ENCODE measurements around the gene CCNC. TPM values are rescaled to one million over a fixed set of nuclear protein-coding genes. Genes with fewer than 3 reads are reported as not detected.

The CCNC gene
- total RNA-seq, 1 donor from 2014 or later: 15.1 TPM

DNA sequence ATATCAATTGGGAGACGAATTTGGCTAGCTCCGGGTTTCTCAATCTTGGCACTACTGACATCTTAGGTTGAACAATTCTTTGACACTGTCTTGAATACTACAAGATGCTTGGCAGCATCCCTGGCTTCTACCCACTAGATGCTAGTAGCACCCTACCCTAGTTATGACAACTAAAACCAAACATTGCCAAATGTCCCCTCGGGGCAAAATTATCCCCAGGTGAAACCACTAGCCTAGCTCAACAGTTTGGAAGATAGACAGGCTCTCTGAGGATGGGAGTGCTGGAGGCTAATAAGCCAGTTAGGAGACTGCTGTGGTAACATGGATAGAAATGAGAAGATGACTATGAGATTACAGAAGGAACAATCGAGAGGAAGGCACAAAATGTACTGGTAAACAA lies 20.9 kb downstream of the CCNC start:
- Histone ChIP-seq H3K36me3 (peaks cover 91% of the 10 kb centered on the region), H3K27ac (replicated peaks) (no peak overlapping the region), H3K4me1 (peaks cover 6% of the 10 kb centered on the region), H3K27me3 (ENCODE audit: low read depth) (no peaks in the 10 kb centered on the region), H3K9me3 (replicated peaks) (no peaks in the 10 kb centered on the region), H3K4me3 (no peak overlapping the region)
- intact Hi-C loops (cut with micrococcal nuclease): no loop called here
- DNase-seq: no peak
- TF ChIP-seq, protein P1, sequence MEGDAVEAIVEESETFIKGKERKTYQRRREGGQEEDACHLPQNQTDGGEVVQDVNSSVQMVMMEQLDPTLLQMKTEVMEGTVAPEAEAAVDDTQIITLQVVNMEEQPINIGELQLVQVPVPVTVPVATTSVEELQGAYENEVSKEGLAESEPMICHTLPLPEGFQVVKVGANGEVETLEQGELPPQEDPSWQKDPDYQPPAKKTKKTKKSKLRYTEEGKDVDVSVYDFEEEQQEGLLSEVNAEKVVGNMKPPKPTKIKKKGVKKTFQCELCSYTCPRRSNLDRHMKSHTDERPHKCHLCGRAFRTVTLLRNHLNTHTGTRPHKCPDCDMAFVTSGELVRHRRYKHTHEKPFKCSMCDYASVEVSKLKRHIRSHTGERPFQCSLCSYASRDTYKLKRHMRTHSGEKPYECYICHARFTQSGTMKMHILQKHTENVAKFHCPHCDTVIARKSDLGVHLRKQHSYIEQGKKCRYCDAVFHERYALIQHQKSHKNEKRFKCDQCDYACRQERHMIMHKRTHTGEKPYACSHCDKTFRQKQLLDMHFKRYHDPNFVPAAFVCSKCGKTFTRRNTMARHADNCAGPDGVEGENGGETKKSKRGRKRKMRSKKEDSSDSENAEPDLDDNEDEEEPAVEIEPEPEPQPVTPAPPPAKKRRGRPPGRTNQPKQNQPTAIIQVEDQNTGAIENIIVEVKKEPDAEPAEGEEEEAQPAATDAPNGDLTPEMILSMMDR (IDR thresholded peaks at IDR 0.05; ENCODE audit: borderline replicate concordance): no peak

DNA sequence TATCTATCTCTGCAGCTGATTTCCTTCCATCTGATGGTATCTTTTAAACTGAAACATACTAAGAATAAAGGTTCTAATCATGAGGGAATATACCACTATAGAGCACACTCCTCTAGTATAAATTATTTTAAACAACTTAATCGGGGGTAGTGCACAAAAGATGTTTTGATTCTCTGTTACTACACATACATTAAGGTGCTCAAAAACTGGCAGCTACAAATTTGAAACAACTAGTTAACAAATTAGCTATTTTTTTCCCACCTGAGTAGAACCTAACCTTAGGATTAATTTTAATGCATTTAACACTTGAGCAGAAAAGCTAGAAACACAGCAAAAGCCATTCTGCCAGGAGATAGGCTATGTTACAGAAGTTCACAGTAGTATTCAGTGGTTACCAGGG lies 23.0 kb downstream of the CCNC start:
- H3K27ac ChIP-seq (replicated peaks): no peak overlapping the region
- H3K36me3 ChIP-seq: peaks cover 91% of the 10 kb centered on the region
- H3K4me3 ChIP-seq: no peak overlapping the region
- intact Hi-C loops (cut with micrococcal nuclease): no loop called here
- H3K4me1 ChIP-seq: peaks cover 6% of the 10 kb centered on the region
- H3K9me3 ChIP-seq (replicated peaks): no peaks in the 10 kb centered on the region
- no peaks in the 10 kb centered on the region for H3K27me3 ChIP-seq (ENCODE audit: low read depth)
- DNase-seq: no peak
- TF ChIP-seq, protein P1 (IDR thresholded peaks at IDR 0.05; ENCODE audit: borderline replicate concordance): no peak

DNA sequence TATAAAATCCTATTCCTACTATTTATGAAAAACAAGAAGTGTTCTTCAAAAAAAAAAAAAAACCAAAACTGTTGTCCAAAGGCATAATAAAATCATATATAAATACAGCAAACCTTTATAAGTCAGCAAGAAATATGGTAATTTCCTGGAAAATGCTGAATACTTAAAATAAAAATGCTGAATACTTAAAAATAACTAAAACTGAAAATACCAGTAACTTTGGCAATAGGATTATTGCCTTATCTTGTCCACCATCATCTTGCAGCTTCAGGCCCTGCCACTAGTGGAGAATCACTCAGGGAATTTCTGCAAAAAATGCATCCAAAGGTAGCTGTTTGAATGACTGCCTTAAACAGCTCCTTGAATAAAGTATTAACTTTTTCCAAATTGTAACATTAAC lies 24.5 kb downstream of the CCNC start:
- peaks cover 87% of the 10 kb centered on the region for H3K36me3 ChIP-seq
- no peaks in the 10 kb centered on the region for H3K9me3 ChIP-seq (replicated peaks)
- no peak for DNase-seq
- no peak overlapping the region for H3K27ac ChIP-seq (replicated peaks)
- H3K27me3 ChIP-seq (ENCODE audit: low read depth): no peaks in the 10 kb centered on the region
- TF ChIP-seq, protein P1 (IDR thresholded peaks at IDR 0.05; ENCODE audit: borderline replicate concordance): no peak
- H3K4me1 ChIP-seq: no peaks in the 10 kb centered on the region
- no peak overlapping the region for H3K4me3 ChIP-seq
- intact Hi-C loops (cut with micrococcal nuclease): no loop called here

DNA sequence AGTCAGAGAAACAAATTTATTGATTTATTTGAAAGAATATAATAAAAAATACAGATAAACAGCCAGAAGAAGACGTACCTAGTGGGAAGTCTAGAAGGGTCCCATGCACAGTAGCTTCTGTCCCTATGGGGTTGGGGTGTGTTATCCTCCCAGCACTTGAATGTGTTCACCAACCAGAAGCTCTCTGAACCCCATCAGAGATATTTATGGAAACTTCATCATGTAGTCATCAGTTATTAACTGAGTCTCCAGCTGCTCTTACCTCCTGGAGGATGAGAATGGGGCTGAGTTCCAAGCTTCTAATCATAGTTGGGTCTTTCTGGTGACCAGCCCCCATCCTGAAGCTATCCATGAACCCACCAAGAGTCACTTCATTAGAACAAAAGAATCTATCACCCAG lies 37.8 kb downstream of the CCNC start:
- H3K36me3 ChIP-seq: peaks cover 73% of the 10 kb centered on the region
- no peaks in the 10 kb centered on the region for H3K27me3 ChIP-seq (ENCODE audit: low read depth)
- intact Hi-C loops (cut with micrococcal nuclease): no loop called here
- no peaks in the 10 kb centered on the region for H3K9me3 ChIP-seq (replicated peaks)
- no peak overlapping the region for H3K4me3 ChIP-seq
- H3K4me1 ChIP-seq: no peaks in the 10 kb centered on the region
- DNase-seq: no peak
- H3K27ac ChIP-seq (replicated peaks): no peak overlapping the region
- TF ChIP-seq, protein P1 (IDR thresholded peaks at IDR 0.05; ENCODE audit: borderline replicate concordance): no peak

DNA sequence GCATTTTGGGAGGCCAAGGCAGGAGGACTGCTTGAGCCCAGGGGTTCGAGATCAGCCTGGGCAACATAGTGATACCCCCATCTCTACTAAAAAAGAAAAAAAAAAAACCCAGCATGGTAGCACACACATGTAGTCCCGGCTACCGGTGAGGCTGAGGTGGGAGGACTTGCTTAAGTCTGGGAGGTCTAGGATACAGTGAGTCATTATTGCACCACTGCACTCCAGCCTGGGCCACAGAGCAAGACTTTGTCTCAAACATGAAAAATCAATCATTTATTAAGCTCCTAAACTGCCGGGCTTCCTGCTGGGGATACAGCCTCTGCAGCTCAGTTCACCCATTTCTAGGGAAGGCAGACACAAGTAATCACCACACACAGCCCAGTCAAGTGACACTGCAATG lies 45.9 kb downstream of the CCNC start:
- no peak for DNase-seq
- Histone ChIP-seq H3K9me3 (replicated peaks) (no peaks in the 10 kb centered on the region), H3K36me3 (peaks cover 12% of the 10 kb centered on the region), H3K4me1 (peaks cover 25% of the 10 kb centered on the region), H3K27ac (replicated peaks) (no peak overlapping the region), H3K27me3 (ENCODE audit: low read depth) (no peaks in the 10 kb centered on the region), H3K4me3 (no peak overlapping the region)
- intact Hi-C loops (cut with micrococcal nuclease): no loop called here
- TF ChIP-seq, protein P1 (IDR thresholded peaks at IDR 0.05; ENCODE audit: borderline replicate concordance): no peak
